ENCODE data around the gene GYPA. TPM values are rescaled to one million over a fixed set of nuclear protein-coding genes. Genes with fewer than 3 reads are reported as not detected.

The GYPA gene
- polyA plus RNA-seq, 1 donor from 2014 or later = 1.1 TPM

DNA sequence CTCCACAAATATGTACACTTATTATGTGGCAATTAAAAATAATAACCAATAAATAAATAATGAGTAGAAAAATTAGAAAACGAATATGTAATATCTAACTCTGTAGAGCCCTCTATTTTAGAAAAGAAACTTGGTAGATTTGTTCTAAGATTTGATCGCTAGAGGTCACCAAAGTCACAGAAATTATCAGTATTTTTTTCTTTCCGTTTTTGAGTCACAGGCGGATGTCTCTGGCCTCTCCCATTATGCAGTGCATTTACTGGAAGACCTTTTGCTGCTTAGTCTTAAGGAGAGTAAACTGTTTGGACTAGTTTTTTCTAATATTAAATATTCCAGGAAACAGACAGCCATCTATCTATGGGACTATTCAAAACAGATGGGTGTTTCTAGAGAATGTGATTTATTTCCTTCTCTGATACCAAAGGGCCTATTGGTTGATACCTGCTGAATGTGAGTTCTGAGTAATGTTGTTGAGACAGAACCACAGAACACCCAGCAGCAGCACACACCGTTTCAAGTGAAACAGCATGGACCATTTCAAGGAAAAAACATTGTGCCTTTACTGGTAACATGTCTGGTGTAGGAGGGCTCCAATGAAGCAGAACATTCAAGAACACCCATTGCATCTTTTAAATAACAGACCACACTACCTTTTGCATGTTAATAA is 34.0 kb upstream of the GYPA start:
- Histone ChIP-seq H2AFZ (ENCODE audit: low read depth, low read length) (peak overlapping the region; percentile 6), H3K27ac (ENCODE audit: low read length) (no peak overlapping the region), H3K9me3 (ENCODE audit: low read length) (no peaks in the 10 kb centered on the region), H3K36me3 (ENCODE audit: insufficient read depth, low read length) (no peaks in the 10 kb centered on the region), H4K20me1 (ENCODE audit: insufficient read depth) (no peaks in the 10 kb centered on the region), H3K4me3 (ENCODE audit: low read length) (no peak overlapping the region), H3K9ac (ENCODE audit: low read length) (no peak overlapping the region), H3K9me2 (ENCODE audit: insufficient read depth, low read length) (no peaks in the 10 kb centered on the region), H3F3A (ENCODE audit: insufficient read depth, low read length, poor library complexity, severe bottlenecking) (no peaks in the 10 kb centered on the region), H3K79me2 (replicated peaks; ENCODE audit: insufficient read depth, low read length) (no peaks in the 10 kb centered on the region), H3K4me2 (ENCODE audit: low read length) (no peak overlapping the region), H3K27me3 (ENCODE audit: insufficient read depth, low read depth, low read length) (no peaks in the 10 kb centered on the region)
- TF ChIP-seq, protein P1, sequence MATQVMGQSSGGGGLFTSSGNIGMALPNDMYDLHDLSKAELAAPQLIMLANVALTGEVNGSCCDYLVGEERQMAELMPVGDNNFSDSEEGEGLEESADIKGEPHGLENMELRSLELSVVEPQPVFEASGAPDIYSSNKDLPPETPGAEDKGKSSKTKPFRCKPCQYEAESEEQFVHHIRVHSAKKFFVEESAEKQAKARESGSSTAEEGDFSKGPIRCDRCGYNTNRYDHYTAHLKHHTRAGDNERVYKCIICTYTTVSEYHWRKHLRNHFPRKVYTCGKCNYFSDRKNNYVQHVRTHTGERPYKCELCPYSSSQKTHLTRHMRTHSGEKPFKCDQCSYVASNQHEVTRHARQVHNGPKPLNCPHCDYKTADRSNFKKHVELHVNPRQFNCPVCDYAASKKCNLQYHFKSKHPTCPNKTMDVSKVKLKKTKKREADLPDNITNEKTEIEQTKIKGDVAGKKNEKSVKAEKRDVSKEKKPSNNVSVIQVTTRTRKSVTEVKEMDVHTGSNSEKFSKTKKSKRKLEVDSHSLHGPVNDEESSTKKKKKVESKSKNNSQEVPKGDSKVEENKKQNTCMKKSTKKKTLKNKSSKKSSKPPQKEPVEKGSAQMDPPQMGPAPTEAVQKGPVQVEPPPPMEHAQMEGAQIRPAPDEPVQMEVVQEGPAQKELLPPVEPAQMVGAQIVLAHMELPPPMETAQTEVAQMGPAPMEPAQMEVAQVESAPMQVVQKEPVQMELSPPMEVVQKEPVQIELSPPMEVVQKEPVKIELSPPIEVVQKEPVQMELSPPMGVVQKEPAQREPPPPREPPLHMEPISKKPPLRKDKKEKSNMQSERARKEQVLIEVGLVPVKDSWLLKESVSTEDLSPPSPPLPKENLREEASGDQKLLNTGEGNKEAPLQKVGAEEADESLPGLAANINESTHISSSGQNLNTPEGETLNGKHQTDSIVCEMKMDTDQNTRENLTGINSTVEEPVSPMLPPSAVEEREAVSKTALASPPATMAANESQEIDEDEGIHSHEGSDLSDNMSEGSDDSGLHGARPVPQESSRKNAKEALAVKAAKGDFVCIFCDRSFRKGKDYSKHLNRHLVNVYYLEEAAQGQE (IDR thresholded peaks at IDR 0.05; ENCODE audit: borderline replicate concordance) = no peak
- TF ChIP-seq SMC3 (conservative IDR thresholded peaks at IDR 0.05; ENCODE audit: poor library complexity) = peak; percentile 89
- no peak for TF ChIP-seq EZH2 (IDR thresholded peaks at IDR 0.05; ENCODE audit: borderline replicate concordance, insufficient read depth, low read length, poor library complexity, severe bottlenecking)
- TF ChIP-seq TAF1 (IDR thresholded peaks at IDR 0.05; ENCODE audit: low read depth) = no peak
- no peak for TF ChIP-seq POLR2AphosphoS5 (IDR thresholded peaks at IDR 0.05)
- no peak for TF ChIP-seq EP300 (conservative IDR thresholded peaks at IDR 0.05; ENCODE audit: poor library complexity, severe bottlenecking)
- TF ChIP-seq RAD21 (conservative IDR thresholded peaks at IDR 0.05) = peak; percentile 88
- TF ChIP-seq MXI1 (conservative IDR thresholded peaks at IDR 0.05; ENCODE audit: poor library complexity, severe bottlenecking) = no peak
- TF ChIP-seq, protein P2, sequence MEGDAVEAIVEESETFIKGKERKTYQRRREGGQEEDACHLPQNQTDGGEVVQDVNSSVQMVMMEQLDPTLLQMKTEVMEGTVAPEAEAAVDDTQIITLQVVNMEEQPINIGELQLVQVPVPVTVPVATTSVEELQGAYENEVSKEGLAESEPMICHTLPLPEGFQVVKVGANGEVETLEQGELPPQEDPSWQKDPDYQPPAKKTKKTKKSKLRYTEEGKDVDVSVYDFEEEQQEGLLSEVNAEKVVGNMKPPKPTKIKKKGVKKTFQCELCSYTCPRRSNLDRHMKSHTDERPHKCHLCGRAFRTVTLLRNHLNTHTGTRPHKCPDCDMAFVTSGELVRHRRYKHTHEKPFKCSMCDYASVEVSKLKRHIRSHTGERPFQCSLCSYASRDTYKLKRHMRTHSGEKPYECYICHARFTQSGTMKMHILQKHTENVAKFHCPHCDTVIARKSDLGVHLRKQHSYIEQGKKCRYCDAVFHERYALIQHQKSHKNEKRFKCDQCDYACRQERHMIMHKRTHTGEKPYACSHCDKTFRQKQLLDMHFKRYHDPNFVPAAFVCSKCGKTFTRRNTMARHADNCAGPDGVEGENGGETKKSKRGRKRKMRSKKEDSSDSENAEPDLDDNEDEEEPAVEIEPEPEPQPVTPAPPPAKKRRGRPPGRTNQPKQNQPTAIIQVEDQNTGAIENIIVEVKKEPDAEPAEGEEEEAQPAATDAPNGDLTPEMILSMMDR (IDR thresholded peaks at IDR 0.05; ENCODE audit: poor library complexity, severe bottlenecking) = peak; percentile 78

DNA sequence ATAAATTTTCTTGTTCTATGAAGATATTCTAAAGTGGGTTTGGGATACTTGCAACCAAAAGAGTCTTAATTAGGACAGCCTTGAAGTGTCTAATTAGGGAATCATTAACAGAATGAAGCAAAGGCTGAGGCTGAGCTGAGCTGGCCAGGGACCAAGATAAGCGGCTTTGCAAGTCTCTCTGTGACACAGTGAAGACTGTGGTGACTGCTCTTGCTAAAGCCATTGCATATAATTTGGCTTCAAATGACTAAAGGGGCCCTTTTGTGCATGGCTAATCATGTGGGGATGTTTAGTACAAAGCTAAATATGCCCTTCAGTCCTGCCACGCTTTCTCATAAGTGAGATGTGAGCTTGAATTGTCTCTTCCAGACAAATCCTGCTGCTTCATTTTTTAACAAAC is 31.2 kb upstream of the GYPA start:
- no peaks in the 10 kb centered on the region for H3K9me2 ChIP-seq (ENCODE audit: insufficient read depth, low read length)

More for the DNA sequence above, 31.2 kb upstream of the GYPA start:
- no peak for TF ChIP-seq MXI1 (conservative IDR thresholded peaks at IDR 0.05; ENCODE audit: poor library complexity, severe bottlenecking)
- no peak for TF ChIP-seq RAD21 (conservative IDR thresholded peaks at IDR 0.05)
- no peak for TF ChIP-seq EP300 (conservative IDR thresholded peaks at IDR 0.05; ENCODE audit: poor library complexity, severe bottlenecking)
- TF ChIP-seq SMC3 (conservative IDR thresholded peaks at IDR 0.05; ENCODE audit: poor library complexity) = no peak
- TF ChIP-seq TAF1 (IDR thresholded peaks at IDR 0.05; ENCODE audit: low read depth) = no peak
- TF ChIP-seq EZH2 (IDR thresholded peaks at IDR 0.05; ENCODE audit: borderline replicate concordance, insufficient read depth, low read length, poor library complexity, severe bottlenecking) = no peak
- no peaks in the 10 kb centered on the region for H3K27me3 ChIP-seq (ENCODE audit: insufficient read depth, low read depth, low read length)
- no peak overlapping the region for H3K9ac ChIP-seq (ENCODE audit: low read length)
- no peak overlapping the region for H3K27ac ChIP-seq (ENCODE audit: low read length)
- H3K36me3 ChIP-seq (ENCODE audit: insufficient read depth, low read length) = no peaks in the 10 kb centered on the region
- no peaks in the 10 kb centered on the region for H3F3A ChIP-seq (ENCODE audit: insufficient read depth, low read length, poor library complexity, severe bottlenecking)
- H4K20me1 ChIP-seq (ENCODE audit: insufficient read depth) = no peaks in the 10 kb centered on the region
- no peak overlapping the region for H2AFZ ChIP-seq (ENCODE audit: low read depth, low read length)
- no peak overlapping the region for H3K4me2 ChIP-seq (ENCODE audit: low read length)
- no peak overlapping the region for H3K4me3 ChIP-seq (ENCODE audit: low read length)
- H3K9me3 ChIP-seq (ENCODE audit: low read length) = no peaks in the 10 kb centered on the region
- no peaks in the 10 kb centered on the region for H3K79me2 ChIP-seq (replicated peaks; ENCODE audit: insufficient read depth, low read length)
